ENCODE measurements around the gene NAV2. TPM values are rescaled to one million over a fixed set of nuclear protein-coding genes. Genes with fewer than 3 reads are reported as not detected.

The NAV2 gene
- polyA plus RNA-seq, 1 experiment, result 5.1 TPM

GRCh38 chr11:19868281-19868821 is 155.7 kb downstream of the NAV2 start:
- CTCF ChIA-PET, result interaction anchor here (0.8 to 1.9 kb wide), 3 partner anchors 34 to 608 kb away, joined by 3 to 7 read pairs (median 3); no protein-coding TSS in a partner anchor
- Histone ChIP-seq H3K4me3 (ENCODE audit: low read depth, low read length) (no peak overlapping the region), H3K27ac (ENCODE audit: low read depth, low read length) (no peak overlapping the region), H3K27me3 (ENCODE audit: control insufficient read depth, insufficient read depth, low read length) (no peaks in the 10 kb centered on the region), H3K9me3 (ENCODE audit: control insufficient read depth, insufficient read depth, low read length) (no peaks in the 10 kb centered on the region)
- POLR2A ChIA-PET, result no interaction called here
- DNase-seq (ENCODE audit: low read depth, low spot score), result peak; percentile 21
- no peak for TF ChIP-seq CTCF (IDR thresholded peaks at IDR 0.05; ENCODE audit: low read depth, low read length)

- no peak for DNase-seq (ENCODE audit: low read depth, low spot score)
- no peaks in the 10 kb centered on the region for H3K9me3 ChIP-seq (ENCODE audit: control insufficient read depth, insufficient read depth, low read length)
- no peaks in the 10 kb centered on the region for H3K27me3 ChIP-seq (ENCODE audit: control insufficient read depth, insufficient read depth, low read length)
- no peak for TF ChIP-seq CTCF (IDR thresholded peaks at IDR 0.05; ENCODE audit: low read depth, low read length)
- ChIA-PET POLR2A (no interaction called here), CTCF (interaction anchor here (0.8 to 1.9 kb wide), 3 partner anchors 34 to 35 kb away, joined by 3 to 7 read pairs (median 3); no protein-coding TSS in a partner anchor)
- no peak overlapping the region for H3K27ac ChIP-seq (ENCODE audit: low read depth, low read length)
- H3K4me3 ChIP-seq (ENCODE audit: low read depth, low read length), result no peak overlapping the region
These were observed 156.2 kb downstream of the NAV2 start for GRCh38 chr11:19868871-19869270.

GRCh38 chr11:19869466-19869865 is 156.8 kb downstream of the NAV2 start:
- POLR2A ChIA-PET, result no interaction called here
- CTCF ChIA-PET, result interaction anchor here (0.8 to 1.0 kb wide), 2 partner anchors 34 kb away, joined by 3 read pairs; no protein-coding TSS in a partner anchor
- H3K27ac ChIP-seq (ENCODE audit: low read depth, low read length), result no peak overlapping the region

GRCh38 chr11:19869946-19870589 is 157.4 kb downstream of the NAV2 start:
- no peak for DNase-seq (ENCODE audit: low read depth, low spot score)
- H3K27ac ChIP-seq (ENCODE audit: low read depth, low read length), result no peak overlapping the region
- no peak overlapping the region for H3K4me3 ChIP-seq (ENCODE audit: low read depth, low read length)
- CTCF ChIA-PET, result interaction anchor here (0.8 to 1.5 kb wide), 3 partner anchors 33 to 34 kb away, joined by 3 to 6 read pairs (median 3); no protein-coding TSS in a partner anchor
- no peak for TF ChIP-seq CTCF (IDR thresholded peaks at IDR 0.05; ENCODE audit: low read depth, low read length)
- POLR2A ChIA-PET, result no interaction called here
- H3K27me3 ChIP-seq (ENCODE audit: control insufficient read depth, insufficient read depth, low read length), result no peaks in the 10 kb centered on the region
- no peaks in the 10 kb centered on the region for H3K9me3 ChIP-seq (ENCODE audit: control insufficient read depth, insufficient read depth, low read length)

More at GRCh38 chr11:19869466-19869865, 156.8 kb downstream of the NAV2 start:
- no peak for TF ChIP-seq CTCF (IDR thresholded peaks at IDR 0.05; ENCODE audit: low read depth, low read length)
- DNase-seq (ENCODE audit: low read depth, low spot score), result no peak
- Histone ChIP-seq H3K9me3 (ENCODE audit: control insufficient read depth, insufficient read depth, low read length) (no peaks in the 10 kb centered on the region), H3K27me3 (ENCODE audit: control insufficient read depth, insufficient read depth, low read length) (no peaks in the 10 kb centered on the region), H3K4me3 (ENCODE audit: low read depth, low read length) (no peak overlapping the region)

- DNase-seq (ENCODE audit: low read depth, low spot score), result no peak
- Histone ChIP-seq H3K27ac (ENCODE audit: low read depth, low read length) (no peak overlapping the region), H3K4me3 (ENCODE audit: low read depth, low read length) (no peak overlapping the region), H3K9me3 (ENCODE audit: control insufficient read depth, insufficient read depth, low read length) (no peaks in the 10 kb centered on the region), H3K27me3 (ENCODE audit: control insufficient read depth, insufficient read depth, low read length) (no peaks in the 10 kb centered on the region)
- TF ChIP-seq CTCF (IDR thresholded peaks at IDR 0.05; ENCODE audit: low read depth, low read length), result no peak
- POLR2A ChIA-PET, result no interaction called here
- CTCF ChIA-PET, result interaction anchor here (1.5 kb wide), 1 partner anchor 33 kb away, joined by 6 read pairs; no protein-coding TSS in a partner anchor
These were observed 158.9 kb downstream of the NAV2 start for GRCh38 chr11:19871531-19871930.
